HG02610 (cell line): Measurements from ENCODE around the gene KCNJ6.

Source experiments
- ATAC-seq: cut with Tn5 transposase; IDR thresholded peaks from one replicate; pipeline ENCODE4 v1.9.1; 2021; ENCODE audit warnings: mild to moderate bottlenecking, moderate library complexity; ENCODE audit not compliant: unreplicated experiment

The KCNJ6 gene

GRCh38 chr21:37558676-37559211 is 357.5 kb downstream of the KCNJ6 start:
- no peak for ATAC-seq
